IMR-90 (cell line): Measurements from ENCODE around the gene PLVAP. TPM values are rescaled to one million over a fixed set of nuclear protein-coding genes. Genes with fewer than 3 reads are reported as not detected.

Experiments
- ATAC-seq: fragments of 200-7000 bp; cut with Tn5 transposase; 2 replicates; pipeline ENCODE4 v1.9.1; 2020; ENCODE audit warnings: low read depth, mild to moderate bottlenecking, moderate library complexity
- BruUV-seq: library from RNA; stranded (reverse); fragments of 400-500 nt; replicated peaks from 2 replicates; lab custom pipeline; 2021; lab: Mats Ljungman, UMichigan
- CTCF ChIA-PET: fragments of 300-600 bp; formaldehyde crosslinking; extraction: SDS; loops from one replicate; lab custom pipeline; 2021; ENCODE audit warnings: antibody characterized with exemption; lab: Yijun Ruan, JAX
- POLR2A ChIA-PET: fragments of 300-600 bp; sonication (Branson Sonifier 250); formaldehyde crosslinking; loops from one replicate; lab custom pipeline; 2022; ENCODE audit warnings: antibody characterized with exemption; ENCODE audit not compliant: unreplicated experiment; lab: Charles Lee
- DNase-seq: peaks from one replicate; pipeline ENCODE4 v3.0.0; 2013
- H2AFZ ChIP-seq: replicated peaks from 2 replicates; pipeline ENCODE3; 2013; ENCODE audit warnings: low read length, mild to moderate bottlenecking; ENCODE audit not compliant: poor library complexity
- H2AK5ac ChIP-seq: 2 replicates; pipeline ENCODE4 v1.6.1; 2013; ENCODE audit warnings: low read depth, low read length, inconsistent platforms
- H2AK9ac ChIP-seq: replicated peaks from 2 replicates; pipeline ENCODE3; 2013; ENCODE audit warnings: mild to moderate bottlenecking, low read depth, low read length, moderate library complexity; ENCODE audit not compliant: poor library complexity
- H2BK120ac ChIP-seq: 2 replicates; pipeline ENCODE4 v1.6.1; 2013; ENCODE audit warnings: low read depth, low read length, inconsistent platforms
- H2BK15ac ChIP-seq: 3 replicates; pipeline ENCODE4 v1.6.1; 2013; ENCODE audit warnings: low read depth, low read length, inconsistent platforms
- H2BK20ac ChIP-seq: 2 replicates; pipeline ENCODE4 v1.6.1; 2013; ENCODE audit warnings: low read depth, mild to moderate bottlenecking, inconsistent platforms, low read length, moderate library complexity
- H2BK5ac ChIP-seq: 2 replicates; pipeline ENCODE4 v1.6.1; 2013; ENCODE audit warnings: mild to moderate bottlenecking, low read depth, low read length, inconsistent platforms; ENCODE audit not compliant: poor library complexity, severe bottlenecking
- H3K14ac ChIP-seq: replicated peaks from 2 replicates; pipeline ENCODE4 v1.6.1; 2013; ENCODE audit warnings: low read depth, low read length, inconsistent platforms
- H3K18ac ChIP-seq: 2 replicates; pipeline ENCODE4 v1.6.1; 2013; ENCODE audit warnings: low read depth, low read length, control low read depth
- H3K23ac ChIP-seq: 2 replicates; pipeline ENCODE4 v1.6.1; 2013; ENCODE audit warnings: low read depth, low read length, inconsistent platforms
- H3K27ac ChIP-seq: 2 replicates; pipeline ENCODE4 v1.5.1; 2013; ENCODE audit warnings: mild to moderate bottlenecking, control low read depth, low read length; ENCODE audit not compliant: insufficient read depth
- H3K27me3 ChIP-seq: 2 replicates; pipeline ENCODE4 v1.6.1; 2013; ENCODE audit warnings: low read length; ENCODE audit not compliant: control insufficient read depth, insufficient read depth
- H3K36me3 ChIP-seq: 2 replicates; pipeline ENCODE4 v1.6.1; 2013; ENCODE audit warnings: low read length, mixed read lengths; ENCODE audit not compliant: control insufficient read depth, insufficient read depth
- H3K4ac ChIP-seq: 2 replicates; pipeline ENCODE4 v1.6.1; 2013; ENCODE audit warnings: low read depth, low read length, inconsistent platforms
- H3K4me1 ChIP-seq: 2 replicates; pipeline ENCODE4 v1.6.1; 2013; ENCODE audit warnings: low read length, mixed read lengths; ENCODE audit not compliant: control insufficient read depth, insufficient read depth
- H3K4me2 ChIP-seq: 2 replicates; pipeline ENCODE4 v1.6.1; 2013; ENCODE audit warnings: low read depth, mild to moderate bottlenecking, control low read depth, low read length, moderate library complexity
- H3K4me3 ChIP-seq: 2 replicates; pipeline ENCODE4 v1.5.1; 2013; ENCODE audit warnings: low read depth, mild to moderate bottlenecking, control low read depth, low read length, moderate library complexity; ENCODE audit not compliant: insufficient read depth
- H3K56ac ChIP-seq: 2 replicates; pipeline ENCODE4 v1.6.1; 2013; ENCODE audit warnings: low read length, inconsistent platforms; ENCODE audit not compliant: insufficient read depth; ENCODE audit errors: extremely low read depth
- H3K79me1 ChIP-seq, 2 experiments: 2 replicates each; pipeline ENCODE4 v1.6.1; 2013; ENCODE audit warnings: low read length in 2 of 2, inconsistent platforms in 1 of 2, low read depth in 1 of 2
- H3K9ac ChIP-seq: 2 replicates; pipeline ENCODE4 v1.6.1; 2013; ENCODE audit warnings: low read depth, low read length, control low read depth
- H3K9me1 ChIP-seq: 2 replicates; pipeline ENCODE4 v1.6.1; 2013; ENCODE audit warnings: low read length, inconsistent platforms; ENCODE audit not compliant: insufficient read depth
- H3K9me3 ChIP-seq: 2 replicates; pipeline ENCODE4 v1.6.1; 2013; ENCODE audit warnings: low read length; ENCODE audit not compliant: control insufficient read depth, insufficient read depth
- H4K20me1 ChIP-seq: 2 replicates; pipeline ENCODE4 v1.6.1; 2013; ENCODE audit warnings: low read length, inconsistent platforms; ENCODE audit not compliant: insufficient read depth
- H4K5ac ChIP-seq: 2 replicates; pipeline ENCODE4 v1.6.1; 2013; ENCODE audit warnings: mild to moderate bottlenecking, low read depth, low read length, control low read depth
- H4K8ac ChIP-seq, 2 experiments: 2 replicates each; pipeline ENCODE4 v1.6.1; 2013; ENCODE audit warnings: low read depth in 2 of 2, low read length in 2 of 2, control low read depth in 1 of 2, inconsistent platforms in 1 of 2
- H4K91ac ChIP-seq: 2 replicates; pipeline ENCODE4 v1.6.1; 2013; ENCODE audit warnings: low read depth, low read length, inconsistent platforms; ENCODE audit not compliant: insufficient read depth
- BHLHE40 ChIP-seq: fragments of 150-350 bp; IDR thresholded peaks from 2 replicates; pipeline ENCODE4 v1.6.1; 2016; ENCODE audit warnings: mild to moderate bottlenecking, low read depth, low read length
- MAFK ChIP-seq: IDR thresholded peaks from 2 replicates; pipeline ENCODE4 v1.6.1; 2012; ENCODE audit warnings: low read depth, low read length, improper control_type of control experiment
- WGBS, 2 experiments: methylation state at CpG; one replicate each; pipeline versions ENCODE4 v1.1.5 to v1.1.7; 2013; ENCODE audit warnings: missing lambda C conversion rate in 2 of 2; ENCODE audit not compliant: insufficient read length in 1 of 2; ENCODE audit errors: extremely low coverage in 2 of 2; 5-methylcytosine and 5-hydroxymethylcytosine counted together
- dilution Hi-C: fragments of 300-500 bp; cut with HindIII; formaldehyde crosslinking; loops from one replicate; pipeline ENCODE4 v1.14.3; 2018; ENCODE audit warnings: low sequenced_read_pairs; ENCODE audit not compliant: unreplicated experiment
- in situ Hi-C: fragments of 300-500 bp; cut with MboI; formaldehyde crosslinking; loops from 3 replicates; pipeline ENCODE4 v1.14.3; 2019; ENCODE audit warnings: low sequenced_read_pairs, inconsistent platforms, mixed read lengths
- intact Hi-C: fragments of 100-400 bp; cut with micrococcal nuclease; formaldehyde crosslinking; loops from 2 replicates; pipeline ENCODE4 v1.10.0; 2022
- polyA plus RNA-seq, 3 experiments: library from polyadenylated mRNA; depleted of rRNA; stranded (reverse); fragments of >200 nt; gene quantifications; 2 replicates each; pipeline ENCODE4 v1.2.3, GENCODE V29; 2012; ENCODE audit warnings: low replicate concordance in 1 of 3
- total RNA-seq: library from RNA; depleted of rRNA; stranded (reverse); fragments of >200 nt; gene quantifications from 2 replicates; pipeline ENCODE4 v1.2.3, GENCODE V29; 2012

The PLVAP gene
- total and polyA plus RNA-seq, 2 of the 4 experiments (the other 2 are of a cell fraction): not detected

- no TSS peak for BruUV-seq
- Histone ChIP-seq H3K14ac (no peak overlapping the region), H3K9ac (no peak overlapping the region), H2BK120ac (no peak overlapping the region), H3K4ac (no peak overlapping the region), H3K36me3 (no peaks in the 10 kb centered on the region), H3K4me2 (no peak overlapping the region), H3K56ac (no peak overlapping the region), H4K8ac (no peak overlapping the region), H3K27ac (no peak overlapping the region), H2BK5ac (no peak overlapping the region), H2AK9ac (no peak overlapping the region), H3K9me1 (no peaks in the 10 kb centered on the region), H3K23ac (no peak overlapping the region), H4K91ac (no peak overlapping the region), H3K27me3 (peaks cover 8% of the 10 kb centered on the region; the same call in 1 of the 2 replicates), H2BK15ac (no peak overlapping the region), H3K4me1 (0 out of 2 replicates have a peak, but pooled peaks cover 2% of the 10 kb centered on the region), H3K4me3 (no peak overlapping the region), H3K9me3 (no peaks in the 10 kb centered on the region), H2AFZ (peak overlapping the region; percentile 34), H3K18ac (no peak overlapping the region), H3K79me1 (no peaks in the 10 kb centered on the region), H2AK5ac (no peak overlapping the region), H2BK20ac (no peak overlapping the region), H4K20me1 (no peaks in the 10 kb centered on the region; the same call in 1 of the 2 replicates), H4K5ac (no peak overlapping the region)
- in situ Hi-C loops (no loop called here), dilution Hi-C loops (no loop called here), intact Hi-C loops (no loop called here)
- DNase-seq (no peak), ATAC-seq (no peak)
- no peak for TF ChIP-seq MAFK
- no peak for TF ChIP-seq BHLHE40
- ChIA-PET POLR2A (no interaction called here), CTCF (no interaction called here)
- WGBS, 2 experiments: 81% methylated on average over 8 of the region's 8 CpGs; no CpG with 5 or more reads in 1 of the 2 experiments
These were observed 23.8 kb downstream of the PLVAP start for GRCh38 chr19:17353386-17353785.
